PC-9 (cell line): ENCODE results near the gene ARL5B. TPM values are rescaled to one million over a fixed set of nuclear protein-coding genes. Genes with fewer than 3 reads are reported as not detected.

ENCODE experiments used
- BruUV-seq: library from RNA; stranded (reverse); fragments of 400-500 nt; replicated peaks from 2 replicates; lab custom pipeline; 2021; lab: Mats Ljungman, UMichigan
- CTCF ChIA-PET: fragments of 300-600 bp; sonication (Branson Sonifier 250); formaldehyde crosslinking; loops from one replicate; lab custom pipeline; 2022; ENCODE audit warnings: antibody characterized with exemption; lab: Charles Lee
- POLR2A ChIA-PET: fragments of 300-600 bp; sonication (Branson Sonifier 250); formaldehyde crosslinking; loops from one replicate; lab custom pipeline; 2022; ENCODE audit warnings: antibody characterized with exemption; ENCODE audit not compliant: unreplicated experiment; lab: Charles Lee
- DNase-seq, 2 experiments: peaks; one replicate each; pipeline versions ENCODE4 v3.0.0 to v3.0.0-alpha.2; 2015 to 2022; ENCODE audit warnings: mixed read lengths in 1 of 2
- H2AFZ ChIP-seq: fragments of 200-600 bp; sonication (generic); 2 replicates; pipeline ENCODE4 v1.8.1; 2017; ENCODE audit warnings: antibody characterized with exemption
- H3F3A ChIP-seq: fragments of 200-600 bp; sonication (generic); 2 replicates; pipeline ENCODE4 v1.8.1; 2017; ENCODE audit warnings: antibody characterized with exemption, mild to moderate bottlenecking, low read depth; ENCODE audit not compliant: insufficient read depth
- H3K27ac ChIP-seq: fragments of 200-600 bp; sonication (generic); 2 replicates; pipeline ENCODE4 v1.6.1; 2016; ENCODE audit warnings: mixed run types
- H3K27me3 ChIP-seq: fragments of 200-600 bp; sonication (generic); 2 replicates; pipeline ENCODE4 v1.6.1; 2016; ENCODE audit warnings: low read depth, mixed run types; ENCODE audit not compliant: insufficient read depth
- H3K36me3 ChIP-seq: fragments of 200-600 bp; sonication (generic); 2 replicates; pipeline ENCODE4 v1.6.1; 2016; ENCODE audit warnings: low read depth, mixed run types
- H3K4me1 ChIP-seq: fragments of 200-600 bp; sonication (generic); replicated peaks from 2 replicates; pipeline ENCODE4 v1.6.1; 2016; ENCODE audit warnings: mixed run types; ENCODE audit not compliant: insufficient read depth
- H3K4me2 ChIP-seq: fragments of 200-600 bp; sonication (generic); 2 replicates; pipeline ENCODE4 v1.6.1; 2017; ENCODE audit warnings: mixed run types
- H3K4me3 ChIP-seq: fragments of 200-600 bp; sonication (generic); 2 replicates; pipeline ENCODE4 v1.6.1; 2016; ENCODE audit warnings: mixed run types
- H3K79me2 ChIP-seq: fragments of 200-600 bp; sonication (generic); 2 replicates; pipeline ENCODE4 v1.6.1; 2017; ENCODE audit warnings: low read depth, mixed run types
- H3K9me2 ChIP-seq: fragments of 200-600 bp; sonication (generic); 2 replicates; pipeline ENCODE4 v1.8.1; 2017; ENCODE audit warnings: mild to moderate bottlenecking; ENCODE audit not compliant: insufficient read depth
- H3K9me3 ChIP-seq: fragments of 200-600 bp; sonication (generic); 2 replicates; pipeline ENCODE4 v1.8.1; 2016; ENCODE audit warnings: low read depth; ENCODE audit not compliant: insufficient read depth
- H4K20me1 ChIP-seq: fragments of 200-600 bp; sonication (generic); 2 replicates; pipeline ENCODE4 v1.8.1; 2017; ENCODE audit not compliant: insufficient read depth
- CTCF ChIP-seq: fragments of 200-600 bp; sonication (generic); conservative IDR thresholded peaks from 2 replicates; pipeline ENCODE4 v1.6.1; 2017; ENCODE audit warnings: mixed run types, antibody characterized with exemption, mild to moderate bottlenecking, moderate library complexity
- EZH2 ChIP-seq: fragments of 200-600 bp; sonication (generic); IDR thresholded peaks from 2 replicates; pipeline ENCODE4 v1.8.0; 2017; ENCODE audit warnings: antibody characterized with exemption, low read depth
- intact Hi-C: fragments of 100-400 bp; cut with micrococcal nuclease; formaldehyde crosslinking; loops from one replicate; pipeline ENCODE4 v1.10.0; 2022; ENCODE audit not compliant: unreplicated experiment
- total RNA-seq: library from RNA; stranded (reverse); gene quantifications from 2 replicates; pipeline ENCODE4 v1.2.3, GENCODE V29; 2021

The ARL5B gene
- total RNA-seq, 1 experiment from 2014 or later: 15.3 TPM

- no peaks in the 10 kb centered on the region for H3K4me1 ChIP-seq
- H3K27ac ChIP-seq: no peak overlapping the region
- H3K79me2 ChIP-seq: no peaks in the 10 kb centered on the region
- no peaks in the 10 kb centered on the region for H3K9me2 ChIP-seq
- TF ChIP-seq EZH2 (no peak), CTCF (no peak)
- H3K9me3 ChIP-seq: no peaks in the 10 kb centered on the region
- no TSS peak for BruUV-seq
- intact Hi-C loops: no loop called here
- POLR2A ChIA-PET: no interaction called here
- CTCF ChIA-PET: no interaction called here
- H3K4me2 ChIP-seq: no peak overlapping the region
- no peak overlapping the region for H2AFZ ChIP-seq
- H3K27me3 ChIP-seq: no peaks in the 10 kb centered on the region
- no peaks in the 10 kb centered on the region for H3F3A ChIP-seq
- H3K36me3 ChIP-seq: no peaks in the 10 kb centered on the region
- DNase-seq: no peak
- no peaks in the 10 kb centered on the region for H4K20me1 ChIP-seq
- no peak overlapping the region for H3K4me3 ChIP-seq
These were observed 60.6 kb downstream of the ARL5B start for GRCh38 chr10:18719811-18720210.

- Histone ChIP-seq H3K4me2 (no peak overlapping the region), H3K27me3 (no peaks in the 10 kb centered on the region), H3K9me2 (no peaks in the 10 kb centered on the region), H3K4me1 (no peaks in the 10 kb centered on the region), H3K9me3 (no peaks in the 10 kb centered on the region), H4K20me1 (no peaks in the 10 kb centered on the region), H3K79me2 (no peaks in the 10 kb centered on the region), H3F3A (no peaks in the 10 kb centered on the region), H3K36me3 (no peaks in the 10 kb centered on the region), H2AFZ (no peak overlapping the region), H3K4me3 (no peak overlapping the region), H3K27ac (no peak overlapping the region)
- DNase-seq: no peak
- ChIA-PET CTCF (no interaction called here), POLR2A (no interaction called here)
- no TSS peak for BruUV-seq
- no peak for TF ChIP-seq CTCF
- TF ChIP-seq EZH2: no peak
- intact Hi-C loops: no loop called here
These were observed 61.8 kb downstream of the ARL5B start for GRCh38 chr10:18721067-18721466.

- no peak overlapping the region for H3K27ac ChIP-seq
- H3K27me3 ChIP-seq: peaks cover 3% of the 10 kb centered on the region; the same call in 1 of the 2 replicates
- no peak overlapping the region for H2AFZ ChIP-seq
- no peaks in the 10 kb centered on the region for H3K9me2 ChIP-seq
- TF ChIP-seq CTCF: no peak
- TF ChIP-seq EZH2: no peak
- no TSS peak for BruUV-seq
- H3K9me3 ChIP-seq: no peaks in the 10 kb centered on the region
- intact Hi-C loops: no loop called here
- no peaks in the 10 kb centered on the region for H4K20me1 ChIP-seq
- ChIA-PET POLR2A (no interaction called here), CTCF (no interaction called here)
- H3F3A ChIP-seq: no peaks in the 10 kb centered on the region
- no peaks in the 10 kb centered on the region for H3K79me2 ChIP-seq
- H3K36me3 ChIP-seq: no peaks in the 10 kb centered on the region
- no peak overlapping the region for H3K4me2 ChIP-seq
- H3K4me1 ChIP-seq: no peaks in the 10 kb centered on the region
- DNase-seq: no peak
- H3K4me3 ChIP-seq: no peak overlapping the region
These were observed 64.6 kb downstream of the ARL5B start for GRCh38 chr10:18723801-18724200.

Other genes starting within 250 kb of the ARL5B start
- gene NSUN6, start 7.8 kb upstream of the ARL5B start, total RNA-seq: 11.9 and 12.9 TPM in 2 replicates